HG03280 (cell line): ENCODE results near the gene TBC1D26.
"Not testable (repeated sequence)": the region's sequence is repeated elsewhere in the genome, so short reads cannot be mapped to it uniquely, and the experiment has no call there.

Source experiments
- ATAC-seq: cut with Tn5 transposase; IDR thresholded peaks from one replicate; pipeline ENCODE4 v1.9.1; 2021; ENCODE audit warnings: mild to moderate bottlenecking, moderate library complexity; ENCODE audit not compliant: unreplicated experiment

The TBC1D26 gene

DNA sequence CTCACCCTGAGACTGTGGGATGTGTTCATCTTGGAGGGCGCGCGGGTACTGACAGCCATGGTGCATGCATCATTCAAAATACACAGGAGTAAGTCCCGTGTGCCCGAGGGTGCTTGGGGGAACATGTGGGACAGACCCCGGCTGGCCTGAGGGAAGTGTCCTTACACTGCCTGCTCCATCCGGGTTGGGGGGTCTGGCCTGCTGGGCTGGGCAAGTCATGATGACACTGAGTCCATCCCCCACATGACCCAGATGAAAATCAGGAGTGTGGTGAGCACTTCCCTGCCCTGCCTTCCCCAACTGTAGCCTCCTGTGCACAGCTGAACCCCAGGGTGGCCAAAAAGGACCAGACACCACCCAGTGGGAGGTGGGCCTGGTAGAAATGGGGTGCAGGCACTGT lies 10.8 kb downstream of the TBC1D26 start:
- no peak for ATAC-seq

DNA sequence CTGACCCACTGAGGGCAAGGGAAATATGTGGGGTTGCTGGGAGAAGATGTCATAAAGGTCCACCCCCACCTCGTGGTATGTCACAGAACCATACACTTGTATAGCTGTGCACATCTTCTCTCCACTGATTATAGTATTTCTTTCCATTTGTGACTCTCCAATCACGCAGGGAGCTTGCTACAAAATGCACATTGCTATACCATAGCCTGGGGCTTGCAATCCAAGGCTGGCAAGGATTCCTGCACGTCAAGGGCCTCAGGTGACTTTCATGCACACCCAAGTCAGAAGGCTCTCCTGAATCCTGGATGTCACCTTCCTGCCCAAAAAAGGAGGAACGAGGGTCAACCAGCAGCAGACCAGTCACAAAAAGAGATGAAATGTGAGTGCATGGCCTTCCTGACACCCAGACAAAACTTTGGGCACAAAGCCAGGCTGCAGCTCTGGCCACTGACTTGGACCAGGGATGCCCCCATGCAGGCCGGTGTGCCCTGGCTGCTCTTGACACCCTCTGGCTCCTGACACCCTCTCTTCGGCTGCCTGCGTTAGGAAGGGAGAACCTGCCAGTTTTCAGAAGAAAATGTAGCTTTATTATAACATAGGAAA lies 12.1 kb downstream of the TBC1D26 start:
- no peak for ATAC-seq

DNA sequence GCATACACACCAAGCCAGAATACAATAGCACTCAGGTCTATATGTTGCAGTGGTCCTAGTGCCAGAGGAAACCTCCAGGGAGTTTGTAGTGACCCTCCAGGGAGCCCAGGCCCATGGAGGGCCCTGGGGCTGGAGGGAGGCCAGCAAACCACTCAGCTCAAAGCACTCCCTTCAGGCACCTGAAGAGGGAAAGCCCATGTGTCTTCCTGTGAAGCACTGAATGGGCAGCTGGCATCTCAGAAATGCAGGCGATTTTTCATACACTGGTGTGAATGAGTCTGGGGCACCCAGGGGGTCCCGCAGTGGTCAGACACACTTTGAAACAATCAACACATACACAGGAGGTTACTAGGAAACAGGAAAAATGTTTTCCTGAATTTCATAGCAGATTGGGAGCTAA lies 12.8 kb downstream of the TBC1D26 start:
- no peak for ATAC-seq

DNA sequence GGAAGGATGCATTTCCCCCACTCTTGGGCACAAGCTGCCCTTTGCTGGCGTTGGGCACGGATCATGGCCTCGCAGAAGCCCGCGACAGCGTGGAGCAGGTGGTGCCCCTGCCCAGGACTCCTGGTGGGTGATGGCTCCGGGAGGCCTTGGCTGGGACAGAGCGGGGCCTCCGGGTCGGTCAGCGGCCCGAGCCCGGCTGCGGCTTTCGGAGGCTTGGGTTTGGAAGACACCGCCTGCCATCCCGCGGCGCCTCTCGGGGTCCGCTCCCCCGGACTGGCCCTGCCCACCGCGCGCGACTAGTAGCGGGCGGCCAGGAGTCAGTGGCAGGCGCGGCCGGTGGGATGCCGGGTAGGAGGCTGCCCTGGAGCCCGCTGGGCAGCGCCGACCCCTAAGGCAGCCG lies 17.3 kb downstream of the TBC1D26 start:
- not testable (repeated sequence) for ATAC-seq

DNA sequence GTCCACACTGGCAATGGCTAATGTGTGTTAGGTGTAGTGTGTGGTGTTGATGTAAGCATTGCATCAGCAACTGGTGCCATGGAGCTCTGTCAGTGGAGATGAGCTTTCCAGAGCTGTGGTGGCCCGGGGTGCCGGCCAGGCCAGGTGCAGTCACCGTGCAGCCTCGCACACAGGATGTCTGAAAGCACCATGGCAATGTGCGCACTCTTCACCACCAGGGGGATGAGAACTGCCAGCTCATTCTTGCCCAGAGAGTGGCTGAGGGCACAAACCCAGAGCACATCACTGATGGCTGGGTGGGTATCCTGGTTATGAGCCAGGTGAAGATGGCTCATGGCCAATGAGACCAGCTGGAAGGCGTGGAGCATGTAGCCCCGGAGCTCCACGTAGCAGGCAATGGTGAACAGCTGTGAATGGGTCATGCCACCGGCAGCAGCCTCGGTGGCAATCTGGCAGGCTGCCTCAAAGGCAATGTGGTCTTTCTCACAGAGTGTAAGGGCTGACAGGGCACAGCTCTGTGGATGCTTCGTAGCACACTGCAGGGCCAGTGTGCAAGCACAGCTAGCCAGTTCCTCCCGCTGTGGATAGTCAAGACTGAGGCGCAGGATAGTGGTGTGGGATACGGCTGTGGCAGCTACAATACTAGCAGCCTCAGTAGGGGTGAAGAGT lies 36.9 kb downstream of the TBC1D26 start:
- ATAC-seq = not testable (repeated sequence)

DNA sequence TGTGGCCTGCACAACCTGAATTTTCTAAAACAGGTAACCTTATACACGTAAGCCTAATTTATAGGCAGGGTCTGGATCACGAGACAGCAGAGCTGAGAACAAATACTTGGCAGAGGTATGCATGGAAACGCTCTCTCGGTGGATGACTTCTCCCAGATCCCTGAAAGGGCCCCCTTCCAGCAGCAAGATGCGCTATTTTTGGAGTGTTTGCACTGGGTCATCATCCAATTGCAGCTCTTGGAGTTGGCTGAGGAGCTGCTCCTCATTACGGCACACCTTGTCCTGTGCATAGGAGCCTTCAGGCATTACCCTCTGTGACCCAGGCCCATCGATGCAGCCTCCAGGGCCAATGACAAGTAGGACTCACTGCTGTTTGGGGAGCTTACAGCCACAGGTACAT lies 38.6 kb downstream of the TBC1D26 start:
- ATAC-seq = not testable (repeated sequence)

DNA sequence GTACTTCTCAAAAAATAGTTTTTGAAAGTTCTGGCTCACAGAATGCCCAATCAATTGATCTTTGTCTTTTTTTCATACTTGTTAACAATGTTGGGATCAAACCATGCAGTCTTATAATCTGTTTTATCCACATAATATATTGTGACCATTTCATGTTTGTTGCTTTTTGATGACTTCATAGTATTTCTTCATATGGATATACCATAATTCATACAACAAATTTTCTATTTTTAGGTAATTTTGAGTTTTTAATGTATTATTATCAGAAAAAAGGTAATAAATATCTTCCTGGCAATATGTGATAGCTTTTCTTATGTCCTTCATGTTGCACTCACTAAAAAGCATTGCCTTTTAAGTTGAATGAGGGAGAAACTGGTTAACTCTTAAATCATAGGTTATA lies 44.8 kb downstream of the TBC1D26 start:
- ATAC-seq = no peak

DNA sequence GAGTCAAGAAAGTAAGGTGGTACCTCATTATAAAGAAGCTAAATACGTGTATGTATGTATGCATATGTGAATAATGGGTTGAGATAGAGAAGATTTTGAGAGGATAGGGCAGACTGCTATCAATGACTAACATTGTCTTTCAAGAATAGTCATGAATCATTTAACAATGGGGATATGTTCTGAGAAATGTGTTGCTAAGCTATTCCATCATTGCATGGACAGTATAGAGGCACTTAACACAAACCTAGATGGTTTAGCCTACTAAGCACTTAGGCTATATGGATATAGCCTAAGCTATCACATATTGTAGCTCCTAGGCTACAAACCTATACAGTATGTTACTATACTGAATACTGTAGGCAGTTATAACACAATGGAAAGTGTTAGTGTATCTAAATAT lies 45.2 kb downstream of the TBC1D26 start:
- ATAC-seq = no peak

DNA sequence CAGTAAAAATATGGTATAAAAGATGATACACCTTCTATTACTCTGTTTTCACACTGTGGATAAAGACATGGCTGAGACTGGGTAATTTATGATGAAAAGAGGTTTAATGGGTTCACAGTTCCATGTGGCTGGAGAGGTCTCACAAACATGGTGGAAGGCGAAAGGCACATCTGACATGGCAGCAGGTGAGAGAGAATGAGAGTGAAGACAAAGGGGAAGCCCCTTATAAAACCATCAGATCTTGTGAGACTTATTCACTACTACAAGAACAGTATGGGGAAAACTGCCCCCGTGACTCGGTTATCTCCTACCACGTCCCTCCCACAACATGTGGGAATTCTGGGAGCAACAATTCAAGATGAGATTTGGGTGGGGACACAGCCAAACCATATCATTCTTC lies 45.6 kb downstream of the TBC1D26 start:
- ATAC-seq = no peak

DNA sequence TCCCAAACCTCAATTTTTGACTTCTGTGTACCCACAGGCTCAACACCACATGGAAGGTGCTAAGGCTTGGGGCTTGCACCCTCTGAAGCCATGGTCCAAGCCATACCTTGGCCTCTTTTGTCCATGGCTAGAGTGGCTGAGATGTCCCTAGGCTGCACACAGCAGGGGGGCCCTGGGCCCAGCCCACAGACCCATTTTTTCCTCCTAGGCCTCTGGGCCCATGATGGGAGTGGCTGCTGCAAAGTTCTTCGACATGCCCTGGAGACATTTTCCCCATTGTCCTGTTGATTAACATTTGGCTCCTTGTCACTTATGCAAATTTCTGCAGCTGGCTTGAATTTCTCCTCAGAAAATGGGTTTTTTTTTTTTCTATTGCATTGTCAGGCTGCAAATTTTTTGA lies 47.0 kb downstream of the TBC1D26 start:
- ATAC-seq = no peak

DNA sequence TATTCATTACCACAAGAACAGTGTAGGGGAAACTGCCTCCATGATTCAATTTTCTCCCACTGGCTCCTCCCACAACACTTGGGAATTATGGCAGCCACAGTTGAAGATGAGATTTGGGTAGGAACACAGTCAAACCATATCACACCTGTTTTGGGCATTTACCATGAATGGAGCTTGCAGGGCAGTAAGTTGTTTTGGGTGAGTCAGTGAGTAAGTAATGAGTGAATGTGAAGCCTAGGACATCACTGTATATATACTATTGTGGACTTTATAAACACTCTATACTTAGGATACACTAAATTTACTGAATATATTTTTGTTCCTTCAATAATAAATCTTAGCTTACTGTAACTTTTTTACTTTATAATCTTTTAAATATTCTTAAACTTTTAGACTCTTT lies 48.1 kb downstream of the TBC1D26 start:
- no peak for ATAC-seq

DNA sequence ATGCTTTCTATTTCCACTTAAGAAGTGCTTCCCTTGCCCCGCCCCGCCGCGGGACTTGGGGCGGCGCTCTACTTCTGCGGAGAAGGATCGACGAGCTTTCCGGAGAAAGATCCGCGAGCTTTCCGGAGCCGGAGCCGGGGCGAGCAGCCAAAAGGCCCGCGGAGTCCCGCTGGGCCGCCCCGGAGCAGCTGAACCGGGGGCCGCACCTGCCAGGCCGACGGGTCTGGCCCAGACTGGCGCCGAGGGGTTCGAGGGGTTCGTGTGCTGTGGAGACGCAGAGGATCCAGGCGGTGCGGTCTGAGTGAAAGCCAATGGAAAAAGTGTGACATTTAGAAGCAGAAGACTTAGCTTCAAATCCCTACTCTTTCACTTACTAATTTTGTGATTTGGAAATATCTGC lies 50.8 kb downstream of the TBC1D26 start:
- ATAC-seq = no peak

DNA sequence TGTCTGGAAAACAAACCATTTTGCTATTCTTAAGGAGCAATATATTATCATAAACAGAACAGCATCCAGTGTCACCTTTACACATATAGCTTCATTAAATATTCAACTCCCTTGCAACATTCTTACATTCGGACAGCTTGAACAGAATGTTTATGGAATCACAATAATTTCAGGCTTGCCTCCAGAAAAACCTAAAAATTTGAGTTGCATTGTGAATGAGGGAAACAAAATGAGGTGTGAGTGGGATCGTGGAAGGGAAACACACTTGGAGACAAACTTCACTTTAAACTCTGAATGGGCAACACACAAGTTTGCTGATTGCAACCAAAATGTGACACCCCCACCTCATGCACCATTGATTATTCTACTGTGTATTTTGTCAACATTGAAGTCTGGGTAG lies 51.4 kb downstream of the TBC1D26 start:
- no peak for ATAC-seq

DNA sequence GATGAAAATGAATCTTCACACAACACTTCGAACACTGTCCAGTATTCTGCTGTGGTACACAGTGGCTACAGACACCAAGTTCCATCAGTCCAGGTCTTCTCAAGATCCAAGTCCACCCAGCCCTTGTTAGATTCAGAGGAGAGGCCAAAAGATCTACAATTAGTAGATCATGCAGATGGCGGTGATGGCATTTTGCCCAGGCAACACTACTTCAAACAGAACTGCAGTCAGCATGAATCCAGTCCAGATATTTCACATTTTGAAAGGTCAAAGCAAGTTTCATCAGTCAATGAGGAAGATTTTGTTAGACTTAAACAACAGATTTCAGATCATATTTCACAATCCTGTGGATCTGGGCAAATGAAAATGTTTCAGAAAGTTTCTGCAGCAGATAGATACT lies 52.3 kb downstream of the TBC1D26 start:
- not testable (repeated sequence) for ATAC-seq

DNA sequence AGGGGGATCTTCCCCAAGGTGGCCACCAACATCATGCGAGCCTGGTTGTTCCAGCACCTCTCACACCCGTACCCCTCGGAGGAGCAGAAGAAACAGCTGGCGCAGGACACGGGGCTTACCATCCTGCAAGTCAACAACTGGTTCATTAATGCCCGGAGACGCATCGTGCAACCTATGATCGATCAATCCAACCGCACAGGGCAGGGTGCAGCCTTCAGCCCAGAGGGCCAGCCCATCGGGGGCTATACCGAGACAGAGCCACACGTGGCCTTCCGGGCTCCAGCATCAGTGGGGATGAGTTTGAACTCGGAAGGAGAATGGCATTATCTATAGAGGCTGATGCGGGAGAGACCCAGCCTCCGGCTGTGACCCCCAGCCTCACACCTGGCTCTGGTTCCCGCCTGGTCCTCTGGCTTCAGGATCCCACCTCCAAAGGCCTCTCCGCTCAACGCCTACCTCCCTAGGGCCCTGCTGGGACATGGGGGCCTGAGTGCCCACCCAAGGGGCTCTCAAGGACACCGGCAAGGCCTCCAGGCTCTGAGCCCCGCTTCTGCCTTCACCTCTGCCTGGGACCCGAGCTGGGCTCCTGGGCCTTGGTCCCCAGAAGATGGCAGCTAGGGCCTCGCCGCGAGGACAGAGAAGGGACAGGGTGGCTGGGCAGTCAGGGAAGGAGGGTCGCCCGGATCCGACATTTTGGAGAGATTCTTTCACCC lies 55.4 kb downstream of the TBC1D26 start:
- not testable (repeated sequence) for ATAC-seq

DNA sequence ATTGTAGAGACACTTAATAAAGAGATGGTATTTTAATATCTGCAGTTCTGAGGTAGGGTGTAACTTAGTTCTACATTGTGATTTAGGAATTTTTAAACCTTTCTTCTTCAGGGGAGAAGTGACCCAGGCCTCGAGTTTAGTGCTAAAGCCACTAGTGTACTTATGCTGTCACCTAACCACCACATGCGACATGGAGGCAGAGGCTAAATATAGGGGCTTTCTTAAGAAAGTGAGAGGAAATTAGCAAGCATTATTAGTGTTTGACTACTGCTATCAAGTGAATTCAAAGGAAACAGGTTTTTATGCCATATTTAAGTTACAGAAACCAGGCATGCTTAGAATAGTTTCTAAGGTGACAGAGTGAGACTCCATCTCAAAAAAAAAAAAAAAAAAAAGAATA lies 56.3 kb downstream of the TBC1D26 start:
- not testable (repeated sequence) for ATAC-seq
